HEK293 (cell line): ENCODE measurements around the gene NIPBL.

ENCODE experiments used
- CTCF ChIA-PET: fragments of 350-600 bp; formaldehyde crosslinking; extraction: SDS; loops from one replicate; lab custom pipeline; 2021; ENCODE audit warnings: antibody characterized with exemption; lab: Yijun Ruan, JAX
- POLR2A ChIA-PET: fragments of 300-600 bp; formaldehyde crosslinking; extraction: SDS; loops from one replicate; lab custom pipeline; 2020; ENCODE audit warnings: antibody characterized with exemption, inconsistent platforms; lab: Yijun Ruan, JAX
- H3K27ac ChIP-seq: fragments of 200-500 bp; sonication (Bioruptor generic); 2 replicates; pipeline ENCODE4 v1.5.1; 2014; ENCODE audit warnings: low read depth, low read length, control low read depth, inconsistent platforms; ENCODE audit errors: extremely low read depth
- H3K36me3 ChIP-seq, 2 experiments: fragments of 200-500 bp in 1 of 2; sonication (Bioruptor generic) in 1 of 2; 1 replicate in 1 of 2; 2 replicates in 1 of 2; pipeline ENCODE4 v1.5.1; 2014 to 2017; ENCODE audit warnings: inconsistent platforms in 2 of 2, low read length in 2 of 2; ENCODE audit not compliant: control insufficient read depth in 2 of 2, insufficient read depth in 1 of 2
- H3K4me1 ChIP-seq: fragments of 200-500 bp; sonication (Bioruptor generic); 2 replicates; pipeline ENCODE4 v1.5.1; 2014; ENCODE audit warnings: mild to moderate bottlenecking, low read length, inconsistent platforms; ENCODE audit not compliant: control insufficient read depth, insufficient read depth
- H3K4me3 ChIP-seq: 2 replicates; pipeline ENCODE4 v1.5.1; 2011; ENCODE audit warnings: low read depth, mild to moderate bottlenecking, control low read depth, low read length, moderate library complexity
- H3K9me3 ChIP-seq: fragments of 200-500 bp; sonication (Bioruptor generic); 2 replicates; pipeline ENCODE4 v1.5.1; 2014; ENCODE audit warnings: low read depth, low read length, inconsistent platforms; ENCODE audit not compliant: control insufficient read depth, insufficient read depth
- BCL11B ChIP-seq: fragments of 450-650 bp; formaldehyde crosslinking; IDR thresholded peaks from 2 replicates; pipeline ENCODE4 v1.5.1; 2016; ENCODE audit warnings: low read depth, missing biosample characterization, missing genetic modification characterization
- GLI2 ChIP-seq: fragments of 450-650 bp; formaldehyde crosslinking; IDR thresholded peaks from 2 replicates; pipeline ENCODE4; 2017; ENCODE audit warnings: missing biosample characterization, missing genetic modification characterization, low read depth, borderline replicate concordance
- GLIS2 ChIP-seq: fragments of 450-650 bp; formaldehyde crosslinking; IDR thresholded peaks from 2 replicates; pipeline ENCODE4 v1.5.1; 2016; ENCODE audit warnings: missing biosample characterization, missing genetic modification characterization
- SCRT2 ChIP-seq: fragments of 450-650 bp; formaldehyde crosslinking; IDR thresholded peaks from 2 replicates; pipeline ENCODE4 v1.5.1; 2016; ENCODE audit warnings: missing biosample characterization, missing genetic modification characterization
- YY2 ChIP-seq: fragments of 450-650 bp; formaldehyde crosslinking; IDR thresholded peaks from 2 replicates; pipeline ENCODE4 v1.5.1; 2016; ENCODE audit warnings: missing biosample characterization, missing genetic modification characterization
- ZBTB20 ChIP-seq: fragments of 450-650 bp; formaldehyde crosslinking; IDR thresholded peaks from 2 replicates; pipeline ENCODE4 v1.5.1; 2016; ENCODE audit warnings: missing biosample characterization, missing genetic modification characterization
- ZNF10 ChIP-seq: fragments of 450-650 bp; formaldehyde crosslinking; IDR thresholded peaks from 2 replicates; pipeline ENCODE4 v1.5.1; 2017; ENCODE audit warnings: missing biosample characterization, missing genetic modification characterization
- ZNF155 ChIP-seq: fragments of 450-650 bp; formaldehyde crosslinking; IDR thresholded peaks from 2 replicates; pipeline ENCODE4 v1.5.1; 2016; ENCODE audit warnings: missing biosample characterization, missing genetic modification characterization
- ZNF2 ChIP-seq: fragments of 450-650 bp; formaldehyde crosslinking; IDR thresholded peaks from 2 replicates; pipeline ENCODE4 v1.5.1; 2016; ENCODE audit warnings: missing biosample characterization, missing genetic modification characterization
- ZNF221 ChIP-seq: fragments of 450-650 bp; formaldehyde crosslinking; IDR thresholded peaks from 2 replicates; pipeline ENCODE4 v1.5.1; 2017; ENCODE audit warnings: missing biosample characterization, missing genetic modification characterization, borderline replicate concordance
- ZNF324 ChIP-seq: fragments of 450-650 bp; formaldehyde crosslinking; IDR thresholded peaks from 2 replicates; pipeline ENCODE4 v1.5.1; 2016; ENCODE audit warnings: missing biosample characterization, missing genetic modification characterization
- ZNF335 ChIP-seq: fragments of 450-650 bp; formaldehyde crosslinking; conservative IDR thresholded peaks from 2 replicates; pipeline ENCODE4 v1.5.1; 2016; ENCODE audit warnings: missing biosample characterization, missing genetic modification characterization
- ZNF366 ChIP-seq: fragments of 450-650 bp; formaldehyde crosslinking; conservative IDR thresholded peaks from 2 replicates; pipeline ENCODE4 v1.5.1; 2016; ENCODE audit warnings: missing biosample characterization, missing genetic modification characterization
- ZNF426 ChIP-seq: fragments of 450-650 bp; formaldehyde crosslinking; IDR thresholded peaks from 2 replicates; pipeline ENCODE4 v1.5.1; 2017; ENCODE audit warnings: missing biosample characterization, missing genetic modification characterization, mild to moderate bottlenecking, inconsistent platforms, moderate library complexity
- ZNF48 ChIP-seq: fragments of 450-650 bp; formaldehyde crosslinking; IDR thresholded peaks from 2 replicates; pipeline ENCODE4 v1.5.1; 2016; ENCODE audit warnings: missing biosample characterization, missing genetic modification characterization
- ZNF510 ChIP-seq: fragments of 450-650 bp; formaldehyde crosslinking; IDR thresholded peaks from 2 replicates; pipeline ENCODE4 v1.5.1; 2018; ENCODE audit warnings: mild to moderate bottlenecking, missing genetic modification characterization, missing biosample characterization; ENCODE audit not compliant: insufficient replicate concordance
- ZNF548 ChIP-seq: fragments of 450-650 bp; formaldehyde crosslinking; IDR thresholded peaks from 2 replicates; pipeline ENCODE4 v1.5.1; 2016; ENCODE audit warnings: missing biosample characterization, missing genetic modification characterization
- ZNF558 ChIP-seq: fragments of 450-650 bp; formaldehyde crosslinking; IDR thresholded peaks from 2 replicates; pipeline ENCODE4 v1.5.1; 2016; ENCODE audit warnings: missing biosample characterization, missing genetic modification characterization
- ZNF571 ChIP-seq: fragments of 450-650 bp; formaldehyde crosslinking; IDR thresholded peaks from 2 replicates; pipeline ENCODE4 v1.5.0; 2017; ENCODE audit warnings: missing biosample characterization, missing genetic modification characterization
- ZNF707 ChIP-seq: fragments of 450-650 bp; formaldehyde crosslinking; IDR thresholded peaks from 2 replicates; pipeline ENCODE4 v1.5.1; 2016; ENCODE audit warnings: missing biosample characterization, missing genetic modification characterization
- ZSCAN30 ChIP-seq: fragments of 450-650 bp; IDR thresholded peaks from 2 replicates; pipeline ENCODE4 v1.5.1; 2018; ENCODE audit warnings: missing biosample characterization, mild to moderate bottlenecking, missing genetic modification characterization, moderate library complexity
- TF ChIP-seq, protein P1 (sequence below): sonication (generic); formaldehyde crosslinking; IDR thresholded peaks from 2 replicates; pipeline ENCODE4 v1.8.1; 2022; ENCODE audit warnings: mild to moderate bottlenecking, moderate library complexity, missing genetic modification reagents
- TF ChIP-seq, protein P2 (sequence below): fragments of 450-650 bp; formaldehyde crosslinking; IDR thresholded peaks from 2 replicates; pipeline ENCODE4 v1.5.1; 2017; ENCODE audit warnings: missing biosample characterization, missing genetic modification characterization
- TF ChIP-seq, protein P3 (sequence below): fragments of 450-650 bp; formaldehyde crosslinking; IDR thresholded peaks from 2 replicates; pipeline ENCODE4 v1.5.1; 2016; ENCODE audit warnings: missing biosample characterization, missing genetic modification characterization, low read depth
- TF ChIP-seq, protein P4 (sequence below): fragments of 450-650 bp; formaldehyde crosslinking; IDR thresholded peaks from 2 replicates; pipeline ENCODE4 v1.5.1; 2016; ENCODE audit warnings: missing biosample characterization, missing genetic modification characterization, borderline replicate concordance
- TF ChIP-seq, protein P5 (sequence below): fragments of 450-650 bp; formaldehyde crosslinking; IDR thresholded peaks from 2 replicates; pipeline ENCODE4 v1.5.1; 2016; ENCODE audit warnings: missing biosample characterization, missing genetic modification characterization
- TF ChIP-seq, protein P6 (sequence below): fragments of 450-650 bp; formaldehyde crosslinking; IDR thresholded peaks from 2 replicates; pipeline ENCODE4 v1.5.1; 2016; ENCODE audit warnings: missing biosample characterization, missing genetic modification characterization

The NIPBL gene

DNA sequence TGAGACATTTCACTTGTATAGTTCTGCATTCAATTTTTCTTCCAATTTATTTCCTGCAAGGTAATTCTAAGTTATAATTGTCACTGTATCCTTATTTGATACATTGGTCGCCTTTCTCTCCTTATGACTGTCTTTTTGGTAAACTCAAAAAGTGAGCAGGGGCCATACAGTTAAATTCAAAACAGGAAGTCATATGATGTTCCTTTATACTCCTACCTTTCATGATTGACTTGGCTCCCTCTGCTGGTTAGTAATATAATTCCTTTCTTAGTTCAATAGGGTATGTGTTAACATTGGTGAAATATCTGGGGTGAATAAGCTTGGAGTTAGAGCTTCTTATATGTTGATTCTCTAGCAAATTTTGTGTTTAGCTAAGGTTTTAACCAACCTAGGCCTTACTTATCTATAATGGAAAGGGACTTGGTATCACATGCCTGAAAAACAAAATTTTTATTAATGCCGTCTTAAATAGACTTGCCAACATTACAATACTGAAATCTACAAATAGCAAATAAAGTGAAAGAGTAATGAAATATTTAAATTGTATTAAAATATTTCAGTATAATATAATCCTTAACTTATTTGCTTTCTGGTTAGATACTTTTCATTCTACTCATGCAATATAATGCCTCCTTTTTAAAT lies 6.0 kb upstream of the NIPBL start:
- H3K4me1 ChIP-seq = peaks cover 8% of the 10 kb centered on the region; the same call in 1 of the 2 replicates
- no peak overlapping the region for H3K27ac ChIP-seq
- peaks cover 5 to 10% of the 10 kb centered on the region in 2 experiments for H3K36me3 ChIP-seq
- ChIA-PET POLR2A (interaction anchor here (1.8 to 1.9 kb wide), 2 partner anchors 126 to 131 kb away, joined by 6 to 12 read pairs; no protein-coding TSS in a partner anchor), CTCF (interaction anchor here (0.5 to 6.0 kb wide), 21 partner anchors 10 to 177 kb away, joined by 3 to 85 read pairs (median 4); no protein-coding TSS in a partner anchor)
- no peak overlapping the region for H3K4me3 ChIP-seq
- no peaks in the 10 kb centered on the region for H3K9me3 ChIP-seq
- TF ChIP-seq, protein P1, sequence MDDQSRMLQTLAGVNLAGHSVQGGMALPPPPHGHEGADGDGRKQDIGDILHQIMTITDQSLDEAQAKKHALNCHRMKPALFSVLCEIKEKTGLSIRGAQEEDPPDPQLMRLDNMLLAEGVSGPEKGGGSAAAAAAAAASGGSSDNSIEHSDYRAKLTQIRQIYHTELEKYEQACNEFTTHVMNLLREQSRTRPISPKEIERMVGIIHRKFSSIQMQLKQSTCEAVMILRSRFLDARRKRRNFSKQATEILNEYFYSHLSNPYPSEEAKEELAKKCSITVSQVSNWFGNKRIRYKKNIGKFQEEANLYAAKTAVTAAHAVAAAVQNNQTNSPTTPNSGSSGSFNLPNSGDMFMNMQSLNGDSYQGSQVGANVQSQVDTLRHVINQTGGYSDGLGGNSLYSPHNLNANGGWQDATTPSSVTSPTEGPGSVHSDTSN (CRISPR knock-in tag) = no peak
- 0 out of 2 replicates have a peak, but pooled peaks have one; percentile 56 for TF ChIP-seq ZNF221 (tag by site-specific recombination)
- no peak for TF ChIP-seq ZBTB20 (tag by site-specific recombination)
- TF ChIP-seq, protein P2, sequence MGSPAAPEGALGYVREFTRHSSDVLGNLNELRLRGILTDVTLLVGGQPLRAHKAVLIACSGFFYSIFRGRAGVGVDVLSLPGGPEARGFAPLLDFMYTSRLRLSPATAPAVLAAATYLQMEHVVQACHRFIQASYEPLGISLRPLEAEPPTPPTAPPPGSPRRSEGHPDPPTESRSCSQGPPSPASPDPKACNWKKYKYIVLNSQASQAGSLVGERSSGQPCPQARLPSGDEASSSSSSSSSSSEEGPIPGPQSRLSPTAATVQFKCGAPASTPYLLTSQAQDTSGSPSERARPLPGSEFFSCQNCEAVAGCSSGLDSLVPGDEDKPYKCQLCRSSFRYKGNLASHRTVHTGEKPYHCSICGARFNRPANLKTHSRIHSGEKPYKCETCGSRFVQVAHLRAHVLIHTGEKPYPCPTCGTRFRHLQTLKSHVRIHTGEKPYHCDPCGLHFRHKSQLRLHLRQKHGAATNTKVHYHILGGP = no peak
- no peak for TF ChIP-seq ZNF324
- TF ChIP-seq, protein P3, sequence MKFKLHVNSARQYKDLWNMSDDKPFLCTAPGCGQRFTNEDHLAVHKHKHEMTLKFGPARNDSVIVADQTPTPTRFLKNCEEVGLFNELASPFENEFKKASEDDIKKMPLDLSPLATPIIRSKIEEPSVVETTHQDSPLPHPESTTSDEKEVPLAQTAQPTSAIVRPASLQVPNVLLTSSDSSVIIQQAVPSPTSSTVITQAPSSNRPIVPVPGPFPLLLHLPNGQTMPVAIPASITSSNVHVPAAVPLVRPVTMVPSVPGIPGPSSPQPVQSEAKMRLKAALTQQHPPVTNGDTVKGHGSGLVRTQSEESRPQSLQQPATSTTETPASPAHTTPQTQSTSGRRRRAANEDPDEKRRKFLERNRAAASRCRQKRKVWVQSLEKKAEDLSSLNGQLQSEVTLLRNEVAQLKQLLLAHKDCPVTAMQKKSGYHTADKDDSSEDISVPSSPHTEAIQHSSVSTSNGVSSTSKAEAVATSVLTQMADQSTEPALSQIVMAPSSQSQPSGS (tag by site-specific recombination) = no peak
- no peak for TF ChIP-seq ZNF2
- no peak for TF ChIP-seq GLI2
- TF ChIP-seq, protein P4, sequence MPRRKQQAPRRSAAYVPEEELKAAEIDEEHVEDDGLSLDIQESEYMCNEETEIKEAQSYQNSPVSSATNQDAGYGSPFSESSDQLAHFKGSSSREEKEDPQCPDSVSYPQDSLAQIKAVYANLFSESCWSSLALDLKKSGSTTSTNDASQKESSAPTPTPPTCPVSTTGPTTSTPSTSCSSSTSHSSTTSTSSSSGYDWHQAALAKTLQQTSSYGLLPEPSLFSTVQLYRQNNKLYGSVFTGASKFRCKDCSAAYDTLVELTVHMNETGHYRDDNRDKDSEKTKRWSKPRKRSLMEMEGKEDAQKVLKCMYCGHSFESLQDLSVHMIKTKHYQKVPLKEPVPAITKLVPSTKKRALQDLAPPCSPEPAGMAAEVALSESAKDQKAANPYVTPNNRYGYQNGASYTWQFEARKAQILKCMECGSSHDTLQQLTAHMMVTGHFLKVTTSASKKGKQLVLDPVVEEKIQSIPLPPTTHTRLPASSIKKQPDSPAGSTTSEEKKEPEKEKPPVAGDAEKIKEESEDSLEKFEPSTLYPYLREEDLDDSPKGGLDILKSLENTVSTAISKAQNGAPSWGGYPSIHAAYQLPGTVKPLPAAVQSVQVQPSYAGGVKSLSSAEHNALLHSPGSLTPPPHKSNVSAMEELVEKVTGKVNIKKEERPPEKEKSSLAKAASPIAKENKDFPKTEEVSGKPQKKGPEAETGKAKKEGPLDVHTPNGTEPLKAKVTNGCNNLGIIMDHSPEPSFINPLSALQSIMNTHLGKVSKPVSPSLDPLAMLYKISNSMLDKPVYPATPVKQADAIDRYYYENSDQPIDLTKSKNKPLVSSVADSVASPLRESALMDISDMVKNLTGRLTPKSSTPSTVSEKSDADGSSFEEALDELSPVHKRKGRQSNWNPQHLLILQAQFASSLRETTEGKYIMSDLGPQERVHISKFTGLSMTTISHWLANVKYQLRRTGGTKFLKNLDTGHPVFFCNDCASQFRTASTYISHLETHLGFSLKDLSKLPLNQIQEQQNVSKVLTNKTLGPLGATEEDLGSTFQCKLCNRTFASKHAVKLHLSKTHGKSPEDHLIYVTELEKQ (tag by site-specific recombination) = no peak
- TF ChIP-seq ZSCAN30 (tag by site-specific recombination) = peak; percentile 45; the same call in 1 of the 2 replicates
- TF ChIP-seq ZNF366 = no peak
- TF ChIP-seq ZNF548 (tag by site-specific recombination) = no peak
- no peak for TF ChIP-seq ZNF510 (tag by site-specific recombination)
- TF ChIP-seq ZNF48 (tag by site-specific recombination) = no peak
- TF ChIP-seq ZNF571 = no peak
- no peak for TF ChIP-seq ZNF155 (tag by site-specific recombination)
- TF ChIP-seq GLIS2 = no peak
- TF ChIP-seq, protein P5, sequence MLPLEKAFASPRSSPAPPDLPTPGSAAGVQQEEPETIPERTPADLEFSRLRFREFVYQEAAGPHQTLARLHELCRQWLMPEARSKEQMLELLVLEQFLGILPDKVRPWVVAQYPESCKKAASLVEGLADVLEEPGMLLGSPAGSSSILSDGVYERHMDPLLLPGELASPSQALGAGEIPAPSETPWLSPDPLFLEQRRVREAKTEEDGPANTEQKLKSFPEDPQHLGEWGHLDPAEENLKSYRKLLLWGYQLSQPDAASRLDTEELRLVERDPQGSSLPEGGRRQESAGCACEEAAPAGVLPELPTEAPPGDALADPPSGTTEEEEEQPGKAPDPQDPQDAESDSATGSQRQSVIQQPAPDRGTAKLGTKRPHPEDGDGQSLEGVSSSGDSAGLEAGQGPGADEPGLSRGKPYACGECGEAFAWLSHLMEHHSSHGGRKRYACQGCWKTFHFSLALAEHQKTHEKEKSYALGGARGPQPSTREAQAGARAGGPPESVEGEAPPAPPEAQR (tag by site-specific recombination) = no peak
- TF ChIP-seq BCL11B (tag by site-specific recombination) = no peak
- TF ChIP-seq ZNF558 (tag by site-specific recombination) = no peak
- TF ChIP-seq ZNF10 (tag by site-specific recombination) = 0 out of 2 replicates have a peak, but pooled peaks have one; percentile 14
- no peak for TF ChIP-seq SCRT2 (tag by site-specific recombination)
- TF ChIP-seq YY2 = no peak
- 0 out of 2 replicates have a peak, but pooled peaks have one; percentile 23 for TF ChIP-seq ZNF335 (tag by site-specific recombination)
- no peak for TF ChIP-seq ZNF707
- TF ChIP-seq, protein P6, sequence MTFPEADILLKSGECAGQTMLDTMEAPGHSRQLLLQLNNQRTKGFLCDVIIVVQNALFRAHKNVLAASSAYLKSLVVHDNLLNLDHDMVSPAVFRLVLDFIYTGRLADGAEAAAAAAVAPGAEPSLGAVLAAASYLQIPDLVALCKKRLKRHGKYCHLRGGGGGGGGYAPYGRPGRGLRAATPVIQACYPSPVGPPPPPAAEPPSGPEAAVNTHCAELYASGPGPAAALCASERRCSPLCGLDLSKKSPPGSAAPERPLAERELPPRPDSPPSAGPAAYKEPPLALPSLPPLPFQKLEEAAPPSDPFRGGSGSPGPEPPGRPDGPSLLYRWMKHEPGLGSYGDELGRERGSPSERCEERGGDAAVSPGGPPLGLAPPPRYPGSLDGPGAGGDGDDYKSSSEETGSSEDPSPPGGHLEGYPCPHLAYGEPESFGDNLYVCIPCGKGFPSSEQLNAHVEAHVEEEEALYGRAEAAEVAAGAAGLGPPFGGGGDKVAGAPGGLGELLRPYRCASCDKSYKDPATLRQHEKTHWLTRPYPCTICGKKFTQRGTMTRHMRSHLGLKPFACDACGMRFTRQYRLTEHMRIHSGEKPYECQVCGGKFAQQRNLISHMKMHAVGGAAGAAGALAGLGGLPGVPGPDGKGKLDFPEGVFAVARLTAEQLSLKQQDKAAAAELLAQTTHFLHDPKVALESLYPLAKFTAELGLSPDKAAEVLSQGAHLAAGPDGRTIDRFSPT (tag by site-specific recombination) = no peak
- no peak for TF ChIP-seq ZNF426 (tag by site-specific recombination)
